GM12878 (cell line): ENCODE measurements around the gene UNKL. TPM values are rescaled to one million over a fixed set of nuclear protein-coding genes. Genes with fewer than 3 reads are reported as not detected.

Source experiments
- ATAC-seq: fragments of 200-7000 bp; cut with Tn5 transposase; 3 replicates; pipeline ENCODE4 v1.9.1; 2020; ENCODE audit warnings: mild to moderate bottlenecking, moderate library complexity
- BruUV-seq: library from RNA; stranded (reverse); fragments of 400-500 nt; replicated peaks from 2 replicates; lab custom pipeline; 2021; lab: Mats Ljungman, UMichigan
- CTCF ChIA-PET: fragments of 300-600 bp; sonication (Branson Sonifier 250); formaldehyde crosslinking; extraction: SDS; loops from one replicate; lab custom pipeline; 2021; ENCODE audit warnings: inconsistent platforms; lab: Yijun Ruan, JAX
- POLR2A ChIA-PET: fragments of 350-600 bp; formaldehyde crosslinking; extraction: SDS; loops from one replicate; lab custom pipeline; 2021; ENCODE audit warnings: inconsistent platforms; lab: Charles Lee
- RAD21 ChIA-PET: fragments of 300-600 bp; sonication (Branson Sonifier 250); formaldehyde crosslinking; loops from one replicate; lab custom pipeline; 2023; ENCODE audit warnings: antibody characterized with exemption; ENCODE audit not compliant: unreplicated experiment; lab: Charles Lee
- SMC1A ChIA-PET: fragments of 300-600 bp; sonication (Branson Sonifier 250); formaldehyde crosslinking; loops from one replicate; lab custom pipeline; 2023; ENCODE audit not compliant: unreplicated experiment, uncharacterized antibody; lab: Charles Lee
- DNase-seq: peaks from one replicate; pipeline ENCODE4 v3.0.0-alpha.2; 2011; ENCODE audit warnings: low read depth, low spot score
- FAIRE-seq: peaks from 3 replicates; lab custom pipeline; 2011; peaks lifted over from hg19 to GRCh38; lab: Jason Lieb, UNC
- H2AFZ ChIP-seq: 2 replicates; pipeline ENCODE4 v1.6.0; 2011; ENCODE audit warnings: low read depth, low read length, control low read depth; ENCODE audit not compliant: control insufficient read depth
- H3K27ac ChIP-seq: 2 replicates; pipeline ENCODE4 v1.5.1; 2011; ENCODE audit warnings: control low read depth; ENCODE audit not compliant: control insufficient read depth, insufficient read depth
- H3K27me3 ChIP-seq, 2 experiments: replicated peaks in 1 of 2; 2 replicates each; pipeline versions ENCODE4 v1.6.0 to v1.6.1; 2011; ENCODE audit warnings: low read length in 1 of 2; ENCODE audit not compliant: control insufficient read depth in 2 of 2, insufficient read depth in 2 of 2
- H3K36me3 ChIP-seq, 2 experiments: 2 replicates each; pipeline ENCODE4 v1.5.1; 2011; ENCODE audit warnings: low read length in 1 of 2; ENCODE audit not compliant: control insufficient read depth in 2 of 2, insufficient read depth in 2 of 2
- H3K4me1 ChIP-seq: 2 replicates; pipeline ENCODE4 v1.6.1; 2011; ENCODE audit warnings: mild to moderate bottlenecking, low read length, moderate library complexity, mixed read lengths; ENCODE audit not compliant: control insufficient read depth, insufficient read depth
- H3K4me2 ChIP-seq: 2 replicates; pipeline ENCODE4 v1.6.0; 2011; ENCODE audit warnings: control low read depth; ENCODE audit not compliant: control insufficient read depth, insufficient read depth
- H3K4me3 ChIP-seq: fragments of 200-600 bp; sonication (generic); 2 replicates; pipeline ENCODE4 v1.5.1; 2016
- H3K79me2 ChIP-seq: 2 replicates; pipeline ENCODE4 v1.6.0; 2011; ENCODE audit warnings: low read length; ENCODE audit not compliant: control insufficient read depth, insufficient read depth
- H3K9ac ChIP-seq: 2 replicates; pipeline ENCODE4 v1.8.0; 2011; ENCODE audit warnings: low read length, control low read depth, mixed read lengths; ENCODE audit not compliant: control insufficient read depth, insufficient read depth
- H3K9me3 ChIP-seq: replicated peaks from 3 replicates; pipeline ENCODE4 v1.5.1; 2011; ENCODE audit warnings: mild to moderate bottlenecking, low read length; ENCODE audit not compliant: control insufficient read depth, insufficient read depth
- H4K20me1 ChIP-seq: 2 replicates; pipeline ENCODE4 v1.6.0; 2011; ENCODE audit not compliant: control insufficient read depth, insufficient read depth
- ASH2L ChIP-seq: fragments of 300-600, 200-600 bp; sonication (generic); IDR thresholded peaks from 2 replicates; pipeline ENCODE4 v1.6.1; 2017; ENCODE audit warnings: low read depth, mild to moderate bottlenecking, borderline replicate concordance
- BACH1 ChIP-seq: fragments of 450-650 bp; IDR thresholded peaks from 2 replicates; pipeline ENCODE4 v1.6.1; 2017; ENCODE audit warnings: mild to moderate bottlenecking, borderline replicate concordance
- E2F4 ChIP-seq: IDR thresholded peaks from 2 replicates; pipeline ENCODE4 v1.6.1; 2012; ENCODE audit warnings: low read depth, low read length, improper control_type of control experiment
- EZH2 ChIP-seq: IDR thresholded peaks from 2 replicates; pipeline ENCODE4 v1.6.1; 2012; ENCODE audit warnings: low read depth, mild to moderate bottlenecking, control low read depth, inconsistent platforms, low read length, borderline replicate concordance; ENCODE audit not compliant: control insufficient read depth
- HDGF ChIP-seq: fragments of 450-650 bp; IDR thresholded peaks from 2 replicates; pipeline ENCODE4 v1.6.1; 2016; ENCODE audit warnings: antibody characterized with exemption
- IRF4 ChIP-seq: IDR thresholded peaks from 2 replicates; pipeline ENCODE4 v1.6.1; 2011; ENCODE audit warnings: low read depth, low read length
- NR2C1 ChIP-seq: fragments of 450-650 bp; IDR thresholded peaks from 2 replicates; pipeline ENCODE4 v1.6.1; 2017; ENCODE audit warnings: antibody characterized with exemption, mild to moderate bottlenecking, moderate library complexity
- REST ChIP-seq: IDR thresholded peaks from 2 replicates; pipeline ENCODE4 v1.6.1; 2012; ENCODE audit warnings: mild to moderate bottlenecking, low read depth, low read length
- SMAD1 ChIP-seq: fragments of 450-650 bp; IDR thresholded peaks from 2 replicates; pipeline ENCODE4 v1.6.1; 2018; ENCODE audit warnings: mild to moderate bottlenecking, low read depth; ENCODE audit not compliant: partially characterized antibody
- TARDBP ChIP-seq: IDR thresholded peaks from 2 replicates; pipeline ENCODE4 v1.6.1; 2016; ENCODE audit warnings: borderline replicate concordance
- TCF3 ChIP-seq: IDR thresholded peaks from 2 replicates; pipeline ENCODE4 v1.6.1; 2012; ENCODE audit warnings: low read depth, mild to moderate bottlenecking, low read length, borderline replicate concordance; ENCODE audit not compliant: insufficient read depth
- ZBTB4 ChIP-seq: fragments of 450-650 bp; formaldehyde crosslinking; IDR thresholded peaks from 2 replicates; pipeline ENCODE4 v1.4.0; 2022; ENCODE audit warnings: mild to moderate bottlenecking, moderate library complexity
- ZNF207 ChIP-seq: fragments of 450-650 bp; IDR thresholded peaks from 2 replicates; pipeline ENCODE4 v1.6.1; 2014; ENCODE audit warnings: antibody characterized with exemption, mild to moderate bottlenecking, borderline replicate concordance
- ZNF274 ChIP-seq: IDR thresholded peaks from one replicate; pipeline ENCODE4 v1.8.0; 2011; ENCODE audit not compliant: insufficient read length, insufficient read depth
- ZNF384 ChIP-seq: IDR thresholded peaks from 2 replicates; pipeline ENCODE4 v1.6.1; 2012; ENCODE audit warnings: low read depth, mild to moderate bottlenecking, low read length, improper control_type of control experiment, borderline replicate concordance
- WGBS: methylation state at CpG from one replicate; pipeline ENCODE4 v1.1.6; 2016; ENCODE audit warnings: low lambda C conversion rate; ENCODE audit not compliant: insufficient replicate concordance, insufficient coverage; ENCODE audit errors: missing lambda C conversion rate; 5-methylcytosine and 5-hydroxymethylcytosine counted together
- in situ Hi-C: fragments of 300-500 bp; cut with MboI; formaldehyde crosslinking; loops from 9 replicates; pipeline ENCODE4 v1.14.3; 2018; ENCODE audit warnings: mixed read lengths
- intact Hi-C: fragments of 100-400 bp; cut with micrococcal nuclease; formaldehyde crosslinking; loops from one replicate; pipeline ENCODE4 v1.14.2; 2022; ENCODE audit not compliant: unreplicated experiment
- polyA plus RNA-seq, 11 experiments: library from polyadenylated mRNA; depleted of rRNA in 4 of 11; unstranded in 6 of 11; stranded (reverse) in 5 of 11; fragments of >200 nt; fragmentation: Nextera tagmentation in 4 of 11; fragmentation: Illumina TruSeq in 1 of 11; extraction: Ambion mirVana in 4 of 11; extraction: Trizol in 1 of 11; gene quantifications; 1 replicate in 1 of 11; 2 replicates in 10 of 11; pipeline versions ENCODE4 v1.2.1 to v1.2.3, GENCODE V29; 2011 to 2016; ENCODE audit warnings: inconsistent platforms in 2 of 11, missing spikeins in 2 of 11, low read depth in 1 of 11
- total RNA-seq, 4 experiments: library from RNA; depleted of rRNA in 3 of 4; stranded (reverse); fragments of >200 nt in 3 of 4; fragmentation: Illumina TruSeq in 1 of 4; extraction: Trizol in 1 of 4; gene quantifications; 2 replicates each; pipeline versions ENCODE4 v1.2.1 to v1.2.3, GENCODE V29; 2013 to 2021

Gene UNKL
- total and polyA plus RNA-seq, 10 of the 15 experiments (the other 5 are each of a cell fraction or from before 2014, with no cell fraction given) = 0.40 to 21.6 (median 9.1) TPM

GRCh38 chr16:1401758-1402154 lies 12.7 kb downstream of the UNKL start:
- no peaks in the 10 kb centered on the region for H3K4me1 ChIP-seq
- no peak overlapping the region for H3K4me3 ChIP-seq
- H3K36me3 ChIP-seq = no peaks in the 10 kb centered on the region; a peak in 2 of 4 replicates
- no peak overlapping the region for H3K4me2 ChIP-seq
- H4K20me1 ChIP-seq = no peaks in the 10 kb centered on the region
- H3K9me3 ChIP-seq = no peaks in the 10 kb centered on the region
- no peak for ATAC-seq
- no peak overlapping the region for H3K9ac ChIP-seq
- in situ Hi-C loops = no loop called here
- H3K27me3 ChIP-seq = no peaks in the 10 kb centered on the region
- TSS peak; percentile 30 for BruUV-seq
- no peaks in the 10 kb centered on the region for H3K79me2 ChIP-seq
- WGBS = 87% methylated on average over 13 of the region's 13 CpGs
- RAD21 ChIA-PET = no interaction called here
- no peak overlapping the region for H2AFZ ChIP-seq
- SMC1A ChIA-PET = no interaction called here
- FAIRE-seq = no peak
- intact Hi-C loops = no loop called here
- TF ChIP-seq ZNF207 (no peak), ZNF274 (no peak), EZH2 (no peak), E2F4 (no peak), ASH2L (no peak), REST (no peak), SMAD1 (no peak), BACH1 (no peak), TARDBP (no peak), IRF4 (no peak), NR2C1 (no peak), TCF3 (no peak), HDGF (no peak), ZBTB4 (CRISPR knock-in tag) (no peak), ZNF384 (no peak)
- TF ChIP-seq, all 136 proteins: peak for 0
- ChIA-PET POLR2A (no interaction called here), CTCF (interaction anchor here (0.9 kb wide), 1 partner anchor 38 kb away, joined by 6 read pairs; no protein-coding TSS in a partner anchor)
- no peak overlapping the region for H3K27ac ChIP-seq
- no peak for DNase-seq
